ENCODE data around the gene CAMK2D. TPM values are rescaled to one million over a fixed set of nuclear protein-coding genes. Genes with fewer than 3 reads are reported as not detected.
A peak's percentile ranks its signal among the peaks of the same experiment; 100 is the strongest.

Gene CAMK2D
- total and polyA plus RNA-seq, 2 experiments from 2014 or later, result 4.9 to 14.6 TPM

DNA sequence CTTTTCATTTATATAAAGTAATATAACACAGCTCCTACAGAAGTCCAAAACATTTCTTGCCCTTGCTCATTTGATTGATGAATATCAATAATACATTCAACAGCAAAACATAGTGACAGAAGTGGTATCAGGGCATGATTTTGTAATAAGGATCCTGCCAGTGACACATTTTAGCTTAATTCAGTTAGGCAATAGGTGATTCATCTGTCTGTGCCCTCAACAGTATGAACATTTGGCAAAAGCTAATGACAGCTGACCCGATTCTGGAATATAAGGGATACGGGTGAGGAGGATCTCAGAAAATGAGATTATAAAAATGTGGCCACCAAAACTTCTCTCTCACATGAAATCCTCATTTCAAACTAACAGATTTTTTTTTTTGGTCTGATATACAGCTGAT, 294.0 kb downstream of the CAMK2D start:
- Histone ChIP-seq H3K4me3 (no peak overlapping the region), H2AFZ (no peak overlapping the region), H3F3A (replicated peaks; ENCODE audit: low read depth) (no peaks in the 10 kb centered on the region), H4K20me1 (replicated peaks; ENCODE audit: insufficient read depth) (no peaks in the 10 kb centered on the region), H3K27ac (ENCODE audit: low read depth) (peak overlapping the region; percentile 52), H3K27me3 (ENCODE audit: insufficient read depth) (no peaks in the 10 kb centered on the region), H3K36me3 (ENCODE audit: insufficient read depth) (no peaks in the 10 kb centered on the region), H3K79me2 (replicated peaks; ENCODE audit: insufficient read depth) (no peaks in the 10 kb centered on the region), H3K9me2 (ENCODE audit: insufficient read depth) (peaks cover 9% of the 10 kb centered on the region; the same call in 1 of the 2 replicates), H3K4me2 (no peak overlapping the region), H3K4me1 (ENCODE audit: insufficient read depth) (peaks cover 20% of the 10 kb centered on the region)
- peaks cover 5% of the 10 kb centered on the region; the same call in 1 of the 3 replicates for H3K36me3 Mint-ChIP-seq (ENCODE audit: low read depth)
- TF ChIP-seq EZH2 (IDR thresholded peaks at IDR 0.05; ENCODE audit: low read depth, unreplicated experiment) (no peak), NANOG (IDR thresholded peaks at IDR 0.05; ENCODE audit: borderline replicate concordance) (no peak), EZH2phosphoT487 (IDR thresholded peaks at IDR 0.05; ENCODE audit: unreplicated experiment) (no peak), JUNB (IDR thresholded peaks at IDR 0.05; ENCODE audit: unreplicated experiment) (no peak), STAT1 (IDR thresholded peaks at IDR 0.05; ENCODE audit: unreplicated experiment) (no peak), ZNF331 (CRISPR knock-in tag; IDR thresholded peaks at IDR 0.05; ENCODE audit: low read depth) (no peak), POLR2AphosphoS5 (IDR thresholded peaks at IDR 0.05; ENCODE audit: low read depth) (no peak), ZNF114 (CRISPR knock-in tag; IDR thresholded peaks at IDR 0.05) (no peak), CREB1 (CRISPR knock-in tag; IDR thresholded peaks at IDR 0.05; ENCODE audit: low read depth) (no peak)
- TF ChIP-seq, protein P1, sequence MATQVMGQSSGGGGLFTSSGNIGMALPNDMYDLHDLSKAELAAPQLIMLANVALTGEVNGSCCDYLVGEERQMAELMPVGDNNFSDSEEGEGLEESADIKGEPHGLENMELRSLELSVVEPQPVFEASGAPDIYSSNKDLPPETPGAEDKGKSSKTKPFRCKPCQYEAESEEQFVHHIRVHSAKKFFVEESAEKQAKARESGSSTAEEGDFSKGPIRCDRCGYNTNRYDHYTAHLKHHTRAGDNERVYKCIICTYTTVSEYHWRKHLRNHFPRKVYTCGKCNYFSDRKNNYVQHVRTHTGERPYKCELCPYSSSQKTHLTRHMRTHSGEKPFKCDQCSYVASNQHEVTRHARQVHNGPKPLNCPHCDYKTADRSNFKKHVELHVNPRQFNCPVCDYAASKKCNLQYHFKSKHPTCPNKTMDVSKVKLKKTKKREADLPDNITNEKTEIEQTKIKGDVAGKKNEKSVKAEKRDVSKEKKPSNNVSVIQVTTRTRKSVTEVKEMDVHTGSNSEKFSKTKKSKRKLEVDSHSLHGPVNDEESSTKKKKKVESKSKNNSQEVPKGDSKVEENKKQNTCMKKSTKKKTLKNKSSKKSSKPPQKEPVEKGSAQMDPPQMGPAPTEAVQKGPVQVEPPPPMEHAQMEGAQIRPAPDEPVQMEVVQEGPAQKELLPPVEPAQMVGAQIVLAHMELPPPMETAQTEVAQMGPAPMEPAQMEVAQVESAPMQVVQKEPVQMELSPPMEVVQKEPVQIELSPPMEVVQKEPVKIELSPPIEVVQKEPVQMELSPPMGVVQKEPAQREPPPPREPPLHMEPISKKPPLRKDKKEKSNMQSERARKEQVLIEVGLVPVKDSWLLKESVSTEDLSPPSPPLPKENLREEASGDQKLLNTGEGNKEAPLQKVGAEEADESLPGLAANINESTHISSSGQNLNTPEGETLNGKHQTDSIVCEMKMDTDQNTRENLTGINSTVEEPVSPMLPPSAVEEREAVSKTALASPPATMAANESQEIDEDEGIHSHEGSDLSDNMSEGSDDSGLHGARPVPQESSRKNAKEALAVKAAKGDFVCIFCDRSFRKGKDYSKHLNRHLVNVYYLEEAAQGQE (IDR thresholded peaks at IDR 0.05; ENCODE audit: unreplicated experiment), result no peak
- TF ChIP-seq, protein P2, sequence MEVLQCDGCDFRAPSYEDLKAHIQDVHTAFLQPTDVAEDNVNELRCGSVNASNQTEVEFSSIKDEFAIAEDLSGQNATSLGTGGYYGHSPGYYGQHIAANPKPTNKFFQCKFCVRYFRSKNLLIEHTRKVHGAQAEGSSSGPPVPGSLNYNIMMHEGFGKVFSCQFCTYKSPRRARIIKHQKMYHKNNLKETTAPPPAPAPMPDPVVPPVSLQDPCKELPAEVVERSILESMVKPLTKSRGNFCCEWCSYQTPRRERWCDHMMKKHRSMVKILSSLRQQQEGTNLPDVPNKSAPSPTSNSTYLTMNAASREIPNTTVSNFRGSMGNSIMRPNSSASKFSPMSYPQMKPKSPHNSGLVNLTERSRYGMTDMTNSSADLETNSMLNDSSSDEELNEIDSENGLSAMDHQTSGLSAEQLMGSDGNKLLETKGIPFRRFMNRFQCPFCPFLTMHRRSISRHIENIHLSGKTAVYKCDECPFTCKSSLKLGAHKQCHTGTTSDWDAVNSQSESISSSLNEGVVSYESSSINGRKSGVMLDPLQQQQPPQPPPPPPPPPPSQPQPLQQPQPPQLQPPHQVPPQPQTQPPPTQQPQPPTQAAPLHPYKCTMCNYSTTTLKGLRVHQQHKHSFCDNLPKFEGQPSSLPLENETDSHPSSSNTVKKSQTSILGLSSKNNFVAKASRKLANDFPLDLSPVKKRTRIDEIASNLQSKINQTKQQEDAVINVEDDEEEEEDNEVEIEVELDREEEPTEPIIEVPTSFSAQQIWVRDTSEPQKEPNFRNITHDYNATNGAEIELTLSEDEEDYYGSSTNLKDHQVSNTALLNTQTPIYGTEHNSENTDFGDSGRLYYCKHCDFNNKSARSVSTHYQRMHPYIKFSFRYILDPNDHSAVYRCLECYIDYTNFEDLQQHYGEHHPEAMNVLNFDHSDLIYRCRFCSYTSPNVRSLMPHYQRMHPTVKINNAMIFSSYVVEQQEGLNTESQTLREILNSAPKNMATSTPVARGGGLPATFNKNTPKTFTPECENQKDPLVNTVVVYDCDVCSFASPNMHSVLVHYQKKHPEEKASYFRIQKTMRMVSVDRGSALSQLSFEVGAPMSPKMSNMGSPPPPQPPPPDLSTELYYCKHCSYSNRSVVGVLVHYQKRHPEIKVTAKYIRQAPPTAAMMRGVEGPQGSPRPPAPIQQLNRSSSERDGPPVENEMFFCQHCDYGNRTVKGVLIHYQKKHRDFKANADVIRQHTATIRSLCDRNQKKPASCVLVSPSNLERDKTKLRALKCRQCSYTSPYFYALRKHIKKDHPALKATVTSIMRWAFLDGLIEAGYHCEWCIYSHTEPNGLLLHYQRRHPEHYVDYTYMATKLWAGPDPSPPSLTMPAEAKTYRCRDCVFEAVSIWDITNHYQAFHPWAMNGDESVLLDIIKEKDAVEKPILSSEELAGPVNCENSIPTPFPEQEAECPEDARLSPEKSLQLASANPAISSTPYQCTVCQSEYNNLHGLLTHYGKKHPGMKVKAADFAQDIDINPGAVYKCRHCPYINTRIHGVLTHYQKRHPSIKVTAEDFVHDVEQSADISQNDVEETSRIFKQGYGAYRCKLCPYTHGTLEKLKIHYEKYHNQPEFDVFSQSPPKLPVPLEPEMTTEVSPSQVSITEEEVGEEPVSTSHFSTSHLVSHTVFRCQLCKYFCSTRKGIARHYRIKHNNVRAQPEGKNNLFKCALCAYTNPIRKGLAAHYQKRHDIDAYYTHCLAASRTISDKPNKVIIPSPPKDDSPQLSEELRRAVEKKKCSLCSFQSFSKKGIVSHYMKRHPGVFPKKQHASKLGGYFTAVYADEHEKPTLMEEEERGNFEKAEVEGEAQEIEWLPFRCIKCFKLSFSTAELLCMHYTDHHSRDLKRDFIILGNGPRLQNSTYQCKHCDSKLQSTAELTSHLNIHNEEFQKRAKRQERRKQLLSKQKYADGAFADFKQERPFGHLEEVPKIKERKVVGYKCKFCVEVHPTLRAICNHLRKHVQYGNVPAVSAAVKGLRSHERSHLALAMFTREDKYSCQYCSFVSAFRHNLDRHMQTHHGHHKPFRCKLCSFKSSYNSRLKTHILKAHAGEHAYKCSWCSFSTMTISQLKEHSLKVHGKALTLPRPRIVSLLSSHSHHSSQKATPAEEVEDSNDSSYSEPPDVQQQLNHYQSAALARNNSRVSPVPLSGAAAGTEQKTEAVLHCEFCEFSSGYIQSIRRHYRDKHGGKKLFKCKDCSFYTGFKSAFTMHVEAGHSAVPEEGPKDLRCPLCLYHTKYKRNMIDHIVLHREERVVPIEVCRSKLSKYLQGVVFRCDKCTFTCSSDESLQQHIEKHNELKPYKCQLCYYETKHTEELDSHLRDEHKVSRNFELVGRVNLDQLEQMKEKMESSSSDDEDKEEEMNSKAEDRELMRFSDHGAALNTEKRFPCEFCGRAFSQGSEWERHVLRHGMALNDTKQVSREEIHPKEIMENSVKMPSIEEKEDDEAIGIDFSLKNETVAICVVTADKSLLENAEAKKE (CRISPR knock-in tag; IDR thresholded peaks at IDR 0.05), result no peak
- TF ChIP-seq, protein P3, sequence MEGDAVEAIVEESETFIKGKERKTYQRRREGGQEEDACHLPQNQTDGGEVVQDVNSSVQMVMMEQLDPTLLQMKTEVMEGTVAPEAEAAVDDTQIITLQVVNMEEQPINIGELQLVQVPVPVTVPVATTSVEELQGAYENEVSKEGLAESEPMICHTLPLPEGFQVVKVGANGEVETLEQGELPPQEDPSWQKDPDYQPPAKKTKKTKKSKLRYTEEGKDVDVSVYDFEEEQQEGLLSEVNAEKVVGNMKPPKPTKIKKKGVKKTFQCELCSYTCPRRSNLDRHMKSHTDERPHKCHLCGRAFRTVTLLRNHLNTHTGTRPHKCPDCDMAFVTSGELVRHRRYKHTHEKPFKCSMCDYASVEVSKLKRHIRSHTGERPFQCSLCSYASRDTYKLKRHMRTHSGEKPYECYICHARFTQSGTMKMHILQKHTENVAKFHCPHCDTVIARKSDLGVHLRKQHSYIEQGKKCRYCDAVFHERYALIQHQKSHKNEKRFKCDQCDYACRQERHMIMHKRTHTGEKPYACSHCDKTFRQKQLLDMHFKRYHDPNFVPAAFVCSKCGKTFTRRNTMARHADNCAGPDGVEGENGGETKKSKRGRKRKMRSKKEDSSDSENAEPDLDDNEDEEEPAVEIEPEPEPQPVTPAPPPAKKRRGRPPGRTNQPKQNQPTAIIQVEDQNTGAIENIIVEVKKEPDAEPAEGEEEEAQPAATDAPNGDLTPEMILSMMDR (conservative IDR thresholded peaks at IDR 0.05; ENCODE audit: low read depth in 2 of 2), result no peak
- TF ChIP-seq, protein P4, sequence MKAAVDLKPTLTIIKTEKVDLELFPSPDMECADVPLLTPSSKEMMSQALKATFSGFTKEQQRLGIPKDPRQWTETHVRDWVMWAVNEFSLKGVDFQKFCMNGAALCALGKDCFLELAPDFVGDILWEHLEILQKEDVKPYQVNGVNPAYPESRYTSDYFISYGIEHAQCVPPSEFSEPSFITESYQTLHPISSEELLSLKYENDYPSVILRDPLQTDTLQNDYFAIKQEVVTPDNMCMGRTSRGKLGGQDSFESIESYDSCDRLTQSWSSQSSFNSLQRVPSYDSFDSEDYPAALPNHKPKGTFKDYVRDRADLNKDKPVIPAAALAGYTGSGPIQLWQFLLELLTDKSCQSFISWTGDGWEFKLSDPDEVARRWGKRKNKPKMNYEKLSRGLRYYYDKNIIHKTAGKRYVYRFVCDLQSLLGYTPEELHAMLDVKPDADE (IDR thresholded peaks at IDR 0.05), result no peak
- peaks cover 9% of the 10 kb centered on the region for H3K27me3 Mint-ChIP-seq (ENCODE audit: insufficient read depth, low read depth, poor library complexity)
- peak overlapping the region; percentile 75 for H3K27ac Mint-ChIP-seq
- DNase-seq (ENCODE audit: low spot score), result no peak
- ATAC-seq, result no peak
- H3K4me1 Mint-ChIP-seq, result peaks cover 29% of the 10 kb centered on the region
- H3K9me3 Mint-ChIP-seq, result no peaks in the 10 kb centered on the region
- H3K4me3 Mint-ChIP-seq, result no peak overlapping the region
